ENCODE data around the gene SELL. TPM values are rescaled to one million over a fixed set of nuclear protein-coding genes. Genes with fewer than 3 reads are reported as not detected.

The SELL gene
- polyA plus RNA-seq, 1 donor (not counting 4 experiments of a cell fraction or from before 2014, with no cell fraction given), result 0.08 TPM

- no peak for FAIRE-seq
- dilution Hi-C loops (cut with MboI; ENCODE audit: extremely low pct_ligation_motif_present, low sequenced_read_pairs), result no loop called here
- Histone ChIP-seq H3K4me2 (ENCODE audit: control insufficient read depth, extremely low read depth, insufficient read depth, low read depth, low read length) (no peak overlapping the region), H3K27me3 (ENCODE audit: control insufficient read depth, extremely low read depth, insufficient read depth, low read length) (peaks cover 5% of the 10 kb centered on the region), H3K9me1 (ENCODE audit: control insufficient read depth, extremely low read depth, insufficient read depth, low read length) (no peaks in the 10 kb centered on the region), H3K79me2 (ENCODE audit: control insufficient read depth, insufficient read depth, low read length) (no peaks in the 10 kb centered on the region), H3K27ac (ENCODE audit: control insufficient read depth, insufficient read depth, low read length) (no peak overlapping the region), H3K4me3 (ENCODE audit: control insufficient read depth in 2 of 3, extremely low read depth in 1 of 3, insufficient read depth in 2 of 3, low read depth in 1 of 3, low read length in 3 of 3) (no peak overlapping the region), H4K20me1 (ENCODE audit: control insufficient read depth, extremely low read depth, insufficient read depth, low read length) (no peaks in the 10 kb centered on the region), H2AFZ (ENCODE audit: control insufficient read depth, low read length) (no peak overlapping the region), H3K4me1 (ENCODE audit: control insufficient read depth, extremely low read depth, insufficient read depth, low read length) (no peaks in the 10 kb centered on the region), H3K9me3 (ENCODE audit: control insufficient read depth, low read depth, low read length) (no peaks in the 10 kb centered on the region), H3K36me3 (ENCODE audit: control insufficient read depth in 2 of 2, extremely low read depth in 1 of 2, insufficient read depth in 2 of 2, low read length in 2 of 2) (no peaks in the 10 kb centered on the region), H3K9ac (ENCODE audit: control insufficient read depth, extremely low read depth, insufficient read depth, low read length) (no peak overlapping the region)
- DNase-seq (ENCODE audit: low read depth, low spot score), result no peak
- TF ChIP-seq CTCF (optimal IDR thresholded peaks at IDR 0.05 in 1 of 3, IDR thresholded peaks at IDR 0.05 in 1 of 3, conservative IDR thresholded peaks at IDR 0.05 in 1 of 3; ENCODE audit: extremely low read depth in 1 of 3, insufficient read depth in 2 of 3, low read length in 3 of 3), result no peak
- no peak for TF ChIP-seq EZH2 (IDR thresholded peaks at IDR 0.05; ENCODE audit: low read length)
Measured at GRCh38 chr1:169729991-169730390, 18.6 kb upstream of the SELL start.

- TF ChIP-seq CTCF (optimal IDR thresholded peaks at IDR 0.05 in 1 of 3, IDR thresholded peaks at IDR 0.05 in 1 of 3, conservative IDR thresholded peaks at IDR 0.05 in 1 of 3; ENCODE audit: extremely low read depth in 1 of 3, insufficient read depth in 2 of 3, low read length in 3 of 3) (no peak), EZH2 (IDR thresholded peaks at IDR 0.05; ENCODE audit: low read length) (no peak)
- Histone ChIP-seq H3K4me1 (ENCODE audit: control insufficient read depth, extremely low read depth, insufficient read depth, low read length) (no peaks in the 10 kb centered on the region), H3K27ac (ENCODE audit: control insufficient read depth, insufficient read depth, low read length) (no peak overlapping the region), H3K27me3 (ENCODE audit: control insufficient read depth, extremely low read depth, insufficient read depth, low read length) (peaks cover 5% of the 10 kb centered on the region), H2AFZ (ENCODE audit: control insufficient read depth, low read length) (no peak overlapping the region), H3K9ac (ENCODE audit: control insufficient read depth, extremely low read depth, insufficient read depth, low read length) (no peak overlapping the region), H3K79me2 (ENCODE audit: control insufficient read depth, insufficient read depth, low read length) (no peaks in the 10 kb centered on the region), H3K9me3 (ENCODE audit: control insufficient read depth, low read depth, low read length) (no peaks in the 10 kb centered on the region), H3K4me2 (ENCODE audit: control insufficient read depth, extremely low read depth, insufficient read depth, low read depth, low read length) (no peak overlapping the region), H3K36me3 (ENCODE audit: control insufficient read depth in 2 of 2, extremely low read depth in 1 of 2, insufficient read depth in 2 of 2, low read length in 2 of 2) (no peaks in the 10 kb centered on the region), H3K9me1 (ENCODE audit: control insufficient read depth, extremely low read depth, insufficient read depth, low read length) (no peaks in the 10 kb centered on the region), H4K20me1 (ENCODE audit: control insufficient read depth, extremely low read depth, insufficient read depth, low read length) (no peaks in the 10 kb centered on the region), H3K4me3 (ENCODE audit: control insufficient read depth in 2 of 3, extremely low read depth in 1 of 3, insufficient read depth in 2 of 3, low read depth in 1 of 3, low read length in 3 of 3) (no peak overlapping the region)
- DNase-seq (ENCODE audit: low read depth, low spot score) (no peak), FAIRE-seq (no peak)
- dilution Hi-C loops (cut with MboI; ENCODE audit: extremely low pct_ligation_motif_present, low sequenced_read_pairs), result no loop called here
Measured at GRCh38 chr1:169727307-169727706, 15.9 kb upstream of the SELL start.

Data from keratinocyte (primary cell).